Testis (tissue), 3 donors: ENCODE measurements around the gene SLC6A7. TPM values are rescaled to one million over a fixed set of nuclear protein-coding genes. Genes with fewer than 3 reads are reported as not detected.

Experiments used
- DNase-seq: peaks from one replicate; pipeline ENCODE4 v3.0.0-alpha.2; 2019
- H3K27ac ChIP-seq, 2 donors: fragments of 200-600 bp; sonication (generic); one replicate each; pipeline ENCODE4 v1.5.1; 2019
- H3K27me3 ChIP-seq: fragments of 200-600 bp; sonication (generic); one replicate; pipeline ENCODE4 v1.5.1; 2019
- H3K36me3 ChIP-seq: fragments of 200-600 bp; sonication (generic); one replicate; pipeline ENCODE4 v1.5.1; 2017; ENCODE audit warnings: low read depth; ENCODE audit errors: missing control alignments
- H3K4me1 ChIP-seq: fragments of 200-600 bp; sonication (generic); one replicate; pipeline ENCODE4 v1.5.1; 2019
- H3K4me3 ChIP-seq, 2 donors: fragments of 200-600 bp; sonication (generic); one replicate each; pipeline ENCODE4 v1.5.1; 2017 to 2019
- H3K9me3 ChIP-seq: fragments of 200-600 bp; sonication (generic); one replicate; pipeline ENCODE4 v1.5.1; 2017
- CTCF ChIP-seq, 3 experiments: fragments of 450-650 bp in 2 of 3; fragments of 200-600 bp in 1 of 3; sonication (generic) in 1 of 3; IDR thresholded peaks; one replicate each; pipeline ENCODE4 v1.5.1; 2016 to 2019; ENCODE audit warnings: antibody characterized with exemption in 3 of 3, mild to moderate bottlenecking in 2 of 3, moderate library complexity in 1 of 3
- POLR2A ChIP-seq: fragments of 450-650 bp; IDR thresholded peaks from one replicate; pipeline ENCODE4 v1.6.1; 2017; ENCODE audit warnings: antibody characterized with exemption, mild to moderate bottlenecking, moderate library complexity
- WGBS, 2 donors: methylation state at CpG; one replicate each; pipeline ENCODE4 v1.1.5; 2018; 5-methylcytosine and 5-hydroxymethylcytosine counted together
- intact Hi-C: fragments of 100-400 bp; cut with DNase I; formaldehyde crosslinking; loops from one replicate; pipeline ENCODE4 v1.15.1; 2023; ENCODE audit warnings: low total_unique reads
- polyA plus RNA-seq: library from polyadenylated mRNA; stranded (reverse); fragments of 350-450 nt; fragmentation: Illumina TruSeq; extraction: RNeasy Lipid Tissue Mini Kit (QIAGEN cat#74804); gene quantifications from one replicate; pipeline ENCODE4 v1.2.3, GENCODE V29; 2014; ENCODE audit warnings: low read depth, low replicate concordance; ENCODE audit not compliant: insufficient read depth
- total RNA-seq, 2 donors: library from RNA; depleted of rRNA; stranded (reverse); fragments of >200 nt; gene quantifications; one replicate each; pipeline ENCODE4 v1.2.3, GENCODE V29; 2016

SLC6A7 gene
- total and polyA plus RNA-seq, 3 donors from 2014 or later: 0.12 TPM; not detected in 2

GRCh38 chr5:150146235-150146634 lies 43.6 kb upstream of the SLC6A7 start:
- 78 to 87% methylated on average over 5 of the region's 5 CpGs for WGBS, 2 donors
- no peak for DNase-seq
- Histone ChIP-seq H3K4me3 (no peak overlapping the region), H3K36me3 (no peaks in the 10 kb centered on the region), H3K9me3 (no peaks in the 10 kb centered on the region), H3K27ac (peak overlapping the region in 1 of 2 donors; percentile 86), H3K27me3 (no peaks in the 10 kb centered on the region), H3K4me1 (peaks cover 37% of the 10 kb centered on the region)
- no peak for TF ChIP-seq CTCF (IDR thresholded peaks at IDR 0.05)
- no peak for TF ChIP-seq POLR2A
- intact Hi-C loops: no loop called here

GRCh38 chr5:150146862-150147601 lies 42.8 kb upstream of the SLC6A7 start:
- no peak for DNase-seq
- Histone ChIP-seq H3K9me3 (no peaks in the 10 kb centered on the region), H3K27me3 (no peaks in the 10 kb centered on the region), H3K4me3 (no peak overlapping the region), H3K27ac (peak overlapping the region; percentile 33 to 86), H3K4me1 (peaks cover 35% of the 10 kb centered on the region), H3K36me3 (no peaks in the 10 kb centered on the region)
- WGBS, 2 donors: 70 to 82% methylated on average over 2 to 14 of the region's 14 CpGs
- no peak for TF ChIP-seq CTCF (IDR thresholded peaks at IDR 0.05)
- intact Hi-C loops: no loop called here

GRCh38 chr5:150147670-150148069 lies 42.2 kb upstream of the SLC6A7 start:
- TF ChIP-seq POLR2A (no peak), CTCF (IDR thresholded peaks at IDR 0.05) (no peak)
- DNase-seq: no peak
- Histone ChIP-seq H3K4me3 (no peak overlapping the region), H3K27ac (peak overlapping the region in 1 of 2 donors; percentile 86), H3K36me3 (no peaks in the 10 kb centered on the region), H3K9me3 (no peaks in the 10 kb centered on the region), H3K4me1 (peaks cover 30% of the 10 kb centered on the region), H3K27me3 (no peaks in the 10 kb centered on the region)
- WGBS, 2 donors: 68 to 84% methylated on average over 7 of the region's 7 CpGs
- intact Hi-C loops: no loop called here

GRCh38 chr5:150148117-150148927 lies 41.5 kb upstream of the SLC6A7 start:
- DNase-seq: no peak
- peak overlapping the region; percentile 43 to 86 for H3K27ac ChIP-seq
- no peaks in the 10 kb centered on the region for H3K36me3 ChIP-seq
- intact Hi-C loops: no loop called here
- 70 to 73% methylated on average over 11 of the region's 11 CpGs for WGBS, 2 donors
- H3K4me3 ChIP-seq: no peak overlapping the region
- TF ChIP-seq CTCF (IDR thresholded peaks at IDR 0.05): no peak
- no peak for TF ChIP-seq POLR2A
- no peaks in the 10 kb centered on the region for H3K9me3 ChIP-seq
- H3K4me1 ChIP-seq: peaks cover 24% of the 10 kb centered on the region
- no peaks in the 10 kb centered on the region for H3K27me3 ChIP-seq
